Panc1 (cell line): ENCODE data around the gene SLC8A1. TPM values are rescaled to one million over a fixed set of nuclear protein-coding genes. Genes with fewer than 3 reads are reported as not detected.

Experiments
- ATAC-seq: fragments of 200-7000 bp; cut with Tn5 transposase; 2 replicates; pipeline ENCODE4 v1.9.1; 2020; ENCODE audit warnings: mild to moderate bottlenecking, moderate library complexity
- BruUV-seq: library from RNA; stranded (reverse); fragments of 400-500 nt; replicated peaks from 2 replicates; lab custom pipeline; 2021; lab: Mats Ljungman, UMichigan
- CTCF ChIA-PET: fragments of 300-600 bp; sonication (Branson Sonifier 250); formaldehyde crosslinking; loops from one replicate; lab custom pipeline; 2022; ENCODE audit warnings: antibody characterized with exemption; lab: Charles Lee
- POLR2A ChIA-PET: fragments of 300-600 bp; sonication (Branson Sonifier 250); formaldehyde crosslinking; loops from one replicate; lab custom pipeline; 2022; ENCODE audit warnings: antibody characterized with exemption; lab: Charles Lee
- DNase-seq: peaks from one replicate; pipeline ENCODE4 v3.0.0-alpha.2; 2010; ENCODE audit warnings: low read depth, low spot score
- H3K27ac ChIP-seq: 2 replicates; pipeline ENCODE4 v1.5.1; 2011; ENCODE audit warnings: mild to moderate bottlenecking, low read length, inconsistent platforms
- H3K27me3 ChIP-seq: fragments of 200-500 bp; sonication (Bioruptor generic); 2 replicates; pipeline ENCODE4 v1.6.0; 2014; ENCODE audit warnings: low read length, inconsistent platforms; ENCODE audit not compliant: control insufficient read depth, insufficient read depth
- H3K36me3 ChIP-seq: fragments of 200-500 bp; sonication (Bioruptor generic); 2 replicates; pipeline ENCODE4 v1.5.1; 2014; ENCODE audit warnings: inconsistent platforms, mild to moderate bottlenecking, low read length, moderate library complexity; ENCODE audit not compliant: control insufficient read depth, insufficient read depth
- H3K4me1 ChIP-seq: 2 replicates; pipeline ENCODE4 v1.5.1; 2011; ENCODE audit warnings: inconsistent platforms, mild to moderate bottlenecking, low read length, moderate library complexity; ENCODE audit not compliant: control insufficient read depth, insufficient read depth
- H3K4me3 ChIP-seq, 2 experiments: 2 replicates each; pipeline ENCODE4 v1.5.1; 2011 to 2012; ENCODE audit warnings: low read depth in 2 of 2, low read length in 2 of 2, mild to moderate bottlenecking in 2 of 2, inconsistent platforms in 1 of 2, moderate library complexity in 1 of 2
- H3K9me3 ChIP-seq: fragments of 200-500 bp; sonication (Bioruptor generic); 2 replicates; pipeline ENCODE4 v1.5.1; 2014; ENCODE audit warnings: low read depth, mild to moderate bottlenecking, inconsistent platforms, low read length, moderate library complexity; ENCODE audit not compliant: control insufficient read depth, insufficient read depth
- CTCF ChIP-seq: fragments of 450-650 bp; IDR thresholded peaks from 2 replicates; pipeline ENCODE4 v1.5.1; 2017; ENCODE audit warnings: mild to moderate bottlenecking
- POLR2AphosphoS5 ChIP-seq: IDR thresholded peaks from 2 replicates; pipeline ENCODE4 v1.6.1; 2012; ENCODE audit warnings: mild to moderate bottlenecking, low read depth, low read length, moderate library complexity
- REST ChIP-seq, 2 experiments: IDR thresholded peaks; 2 replicates each; pipeline ENCODE4 v1.6.1; 2011 to 2012; ENCODE audit warnings: low read depth in 2 of 2, control low read depth in 1 of 2, low read length in 1 of 2, mild to moderate bottlenecking in 1 of 2, moderate library complexity in 1 of 2; ENCODE audit not compliant: insufficient read depth in 1 of 2
- SIN3A ChIP-seq: IDR thresholded peaks from 2 replicates; pipeline ENCODE4 v1.6.1; 2012; ENCODE audit warnings: low read depth, mild to moderate bottlenecking, low read length, moderate library complexity, borderline replicate concordance; ENCODE audit not compliant: insufficient read depth
- TCF7L2 ChIP-seq: IDR thresholded peaks from 2 replicates; pipeline ENCODE4 v1.6.1; 2011; ENCODE audit warnings: mild to moderate bottlenecking, low read depth, low read length, inconsistent platforms
- in situ Hi-C: cut with HindIII; loops from 2 replicates; pipeline ENCODE4 v1.10.0; 2016; ENCODE audit warnings: low sequenced_read_pairs, low pct_unique_long_range_greater_than_20kb
- intact Hi-C: fragments of 100-400 bp; cut with micrococcal nuclease; formaldehyde crosslinking; loops from one replicate; pipeline ENCODE4 v1.10.0; 2022; ENCODE audit not compliant: unreplicated experiment
- total RNA-seq: library from RNA; stranded (reverse); gene quantifications from one replicate; pipeline ENCODE4 v1.2.1, GENCODE V29; 2021; ENCODE audit not compliant: unreplicated experiment

The SLC8A1 gene
- total RNA-seq, 1 experiment from 2014 or later = 0.59 TPM

DNA sequence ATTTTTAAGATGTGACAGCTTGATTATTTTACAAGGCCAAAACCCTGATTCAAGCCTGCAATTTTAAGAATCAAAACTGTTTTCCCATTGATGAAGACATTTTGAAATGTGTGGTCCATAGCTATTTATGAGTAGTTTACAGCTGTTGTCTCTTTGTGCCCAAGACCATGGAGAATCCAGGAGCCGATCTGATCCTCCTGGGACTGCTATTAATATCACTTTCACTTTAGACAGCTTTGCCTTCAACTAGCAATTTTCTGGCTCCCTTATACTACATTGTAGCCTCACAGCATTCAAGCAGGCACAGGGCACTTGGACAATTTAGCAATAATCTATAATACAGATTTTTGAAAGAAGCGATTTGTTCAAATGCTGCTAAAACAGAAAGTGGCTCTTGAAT, 172.9 kb downstream of the SLC8A1 start:
- BruUV-seq = no TSS peak
- Histone ChIP-seq H3K4me3 (no peak overlapping the region), H3K27me3 (no peaks in the 10 kb centered on the region), H3K9me3 (no peaks in the 10 kb centered on the region), H3K4me1 (no peaks in the 10 kb centered on the region; the same call in 1 of the 2 replicates), H3K36me3 (no peaks in the 10 kb centered on the region), H3K27ac (no peak overlapping the region)
- intact Hi-C loops = no loop called here
- ATAC-seq = no peak
- TF ChIP-seq REST (IDR thresholded peaks at IDR 0.05; ENCODE audit: insufficient read depth in 1 of 2, low read depth in 2 of 2, low read length in 1 of 2) (no peak), SIN3A (no peak), TCF7L2 (no peak), POLR2AphosphoS5 (no peak), CTCF (no peak)
- DNase-seq = no peak
- ChIA-PET CTCF (no interaction called here), POLR2A (no interaction called here)
- in situ Hi-C loops = no loop called here

- no peak for ATAC-seq
- BruUV-seq = no TSS peak
Observed at GRCh38 chr2:40276076-40276475, 175.8 kb downstream of the SLC8A1 start.

More at GRCh38 chr2:40276076-40276475, 175.8 kb downstream of the SLC8A1 start:
- no peak for DNase-seq
- ChIA-PET POLR2A (no interaction called here), CTCF (no interaction called here)
- H3K4me1 ChIP-seq = no peaks in the 10 kb centered on the region; the same call in 1 of the 2 replicates
- in situ Hi-C loops = no loop called here
- H3K9me3 ChIP-seq = no peaks in the 10 kb centered on the region
- no peak overlapping the region for H3K4me3 ChIP-seq
- H3K27ac ChIP-seq = no peak overlapping the region
- H3K36me3 ChIP-seq = no peaks in the 10 kb centered on the region
- no peak for TF ChIP-seq TCF7L2
- TF ChIP-seq SIN3A = no peak
- TF ChIP-seq POLR2AphosphoS5 = no peak
- no peak for TF ChIP-seq REST (IDR thresholded peaks at IDR 0.05; ENCODE audit: insufficient read depth in 1 of 2, low read depth in 2 of 2, low read length in 1 of 2)
- TF ChIP-seq CTCF = no peak
- H3K27me3 ChIP-seq = no peaks in the 10 kb centered on the region
- intact Hi-C loops = no loop called here
